Right atrium auricular region (tissue), 2 donors: ENCODE measurements around the gene NTNG1. TPM values are rescaled to one million over a fixed set of nuclear protein-coding genes. Genes with fewer than 3 reads are reported as not detected.

ENCODE experiments used
- DNase-seq: peaks from one replicate; pipeline ENCODE4 v3.0.0-alpha.2; 2019; ENCODE audit warnings: low spot score
- H3K27ac ChIP-seq, 2 donors: fragments of 200-600 bp; sonication (generic); 1 replicate in 1 of 2; 2 replicates in 1 of 2; pipeline ENCODE4 v1.5.1; 2016 to 2019
- H3K27me3 ChIP-seq, 2 donors: fragments of 200-600 bp; sonication (generic); one replicate each; pipeline versions ENCODE4 v1.5.1 to v1.6.0; 2017 to 2019
- H3K36me3 ChIP-seq: fragments of 200-600 bp; sonication (generic); one replicate; pipeline ENCODE4 v1.5.1; 2016
- H3K4me1 ChIP-seq, 2 donors: fragments of 200-600 bp; sonication (generic); one replicate each; pipeline versions ENCODE4 v1.5.1 to v1.6.0; 2017 to 2019
- H3K4me3 ChIP-seq, 2 donors: fragments of 200-600 bp; sonication (generic); 1 replicate in 1 of 2; 2 replicates in 1 of 2; pipeline ENCODE4 v1.5.1; 2017 to 2019; ENCODE audit warnings: mild to moderate bottlenecking in 1 of 2, moderate library complexity in 1 of 2
- H3K9me3 ChIP-seq, 2 donors: fragments of 200-600 bp; sonication (generic); one replicate each; pipeline ENCODE4 v1.5.1; 2019
- CTCF ChIP-seq, 2 donors: fragments of 200-600 bp; sonication (generic); IDR thresholded peaks; one replicate each; pipeline ENCODE4 v1.5.1; 2019; ENCODE audit warnings: antibody characterized with exemption in 2 of 2
- total RNA-seq, 2 donors: library from RNA; depleted of rRNA; stranded (reverse); fragments of >200 nt; gene quantifications; one replicate each; pipeline ENCODE4 v1.1.0, GENCODE V29; 2016

NTNG1 gene
- total RNA-seq, 2 donors from 2014 or later = 1.8 to 2.6 TPM

- Histone ChIP-seq H3K4me3 (no peak overlapping the region), H3K9me3 (no peaks in the 10 kb centered on the region), H3K27me3 (no peaks in the 10 kb centered on the region), H3K36me3 (no peaks in the 10 kb centered on the region), H3K4me1 (no peaks in the 10 kb centered on the region), H3K27ac (no peak overlapping the region)
- DNase-seq = no peak
- TF ChIP-seq CTCF (IDR thresholded peaks at IDR 0.05) = no peak
Observed at GRCh38 chr1:107124694-107125093, 16.1 kb upstream of the NTNG1 start.

- no peak overlapping the region for H3K27ac ChIP-seq
- TF ChIP-seq CTCF (IDR thresholded peaks at IDR 0.05) = no peak
- no peaks in the 10 kb centered on the region for H3K4me1 ChIP-seq
- no peak for DNase-seq
- no peaks in the 10 kb centered on the region for H3K9me3 ChIP-seq
- no peaks in the 10 kb centered on the region for H3K36me3 ChIP-seq
- no peak overlapping the region for H3K4me3 ChIP-seq
- no peaks in the 10 kb centered on the region for H3K27me3 ChIP-seq
Observed at GRCh38 chr1:107132195-107132594, 8.6 kb upstream of the NTNG1 start.

GRCh38 chr1:107132780-107133179, 8.1 kb upstream of the NTNG1 start:
- Histone ChIP-seq H3K4me3 (no peak overlapping the region), H3K27ac (no peak overlapping the region), H3K36me3 (no peaks in the 10 kb centered on the region), H3K4me1 (no peaks in the 10 kb centered on the region), H3K27me3 (no peaks in the 10 kb centered on the region), H3K9me3 (no peaks in the 10 kb centered on the region)
- DNase-seq = no peak
- no peak for TF ChIP-seq CTCF (IDR thresholded peaks at IDR 0.05)

GRCh38 chr1:107135463-107135862, 5.4 kb upstream of the NTNG1 start:
- Histone ChIP-seq H3K4me3 (no peak overlapping the region), H3K36me3 (no peaks in the 10 kb centered on the region), H3K27me3 (peaks cover 0 to 11% of the 10 kb centered on the region in 2 donors), H3K27ac (no peak overlapping the region), H3K9me3 (no peaks in the 10 kb centered on the region), H3K4me1 (peaks cover 0 to 9% of the 10 kb centered on the region in 2 donors)
- no peak for TF ChIP-seq CTCF (IDR thresholded peaks at IDR 0.05)
- DNase-seq = no peak

GRCh38 chr1:107138166-107138565, 2.7 kb upstream of the NTNG1 start:
- no peak for DNase-seq

More at GRCh38 chr1:107138166-107138565, 2.7 kb upstream of the NTNG1 start:
- no peaks in the 10 kb centered on the region for H3K9me3 ChIP-seq
- peaks cover 0 to 11% of the 10 kb centered on the region in 2 donors for H3K27me3 ChIP-seq
- H3K4me1 ChIP-seq = peaks cover 0 to 21% of the 10 kb centered on the region in 2 donors
- H3K36me3 ChIP-seq = no peaks in the 10 kb centered on the region
- H3K27ac ChIP-seq = no peak overlapping the region
- H3K4me3 ChIP-seq = no peak overlapping the region
- TF ChIP-seq CTCF (IDR thresholded peaks at IDR 0.05) = no peak
